GM23248 (cell line): ENCODE data around the gene TMEM244. TPM values are rescaled to one million over a fixed set of nuclear protein-coding genes. Genes with fewer than 3 reads are reported as not detected.
A peak's percentile ranks its signal among the peaks of the same experiment; 100 is the strongest.

ENCODE experiments used
- DNase-seq: peaks from one replicate; pipeline ENCODE4 v3.0.0-alpha.2; 2015
- H2AFZ ChIP-seq: fragments of 200-600 bp; sonication (generic); 2 replicates; pipeline ENCODE4 v1.6.1; 2016; ENCODE audit warnings: antibody characterized with exemption
- H3F3A ChIP-seq: fragments of 200-600 bp; sonication (generic); 2 replicates; pipeline ENCODE4 v1.6.1; 2016; ENCODE audit warnings: mild to moderate bottlenecking, antibody characterized with exemption, mixed run types; ENCODE audit not compliant: insufficient read depth
- H3K27ac ChIP-seq: fragments of 200-600 bp; sonication (generic); 2 replicates; pipeline ENCODE4 v1.5.1; 2016; ENCODE audit warnings: mild to moderate bottlenecking
- H3K27me3 ChIP-seq: fragments of 200-600 bp; sonication (generic); replicated peaks from 2 replicates; pipeline ENCODE4 v1.6.1; 2016; ENCODE audit warnings: mild to moderate bottlenecking; ENCODE audit not compliant: insufficient read depth
- H3K36me3 ChIP-seq: fragments of 200-600 bp; sonication (generic); 2 replicates; pipeline ENCODE4 v1.6.1; 2016; ENCODE audit warnings: low read depth, mild to moderate bottlenecking
- H3K4me1 ChIP-seq: fragments of 200-600 bp; sonication (generic); 2 replicates; pipeline ENCODE4 v1.6.1; 2016; ENCODE audit warnings: mild to moderate bottlenecking; ENCODE audit not compliant: insufficient read depth
- H3K4me2 ChIP-seq: fragments of 200-600 bp; sonication (generic); one replicate; pipeline ENCODE4 v1.6.1; 2016; ENCODE audit warnings: mild to moderate bottlenecking; ENCODE audit not compliant: unreplicated experiment
- H3K4me3 ChIP-seq: fragments of 200-600 bp; sonication (generic); 2 replicates; pipeline ENCODE4 v1.5.1; 2016; ENCODE audit warnings: mild to moderate bottlenecking
- H3K79me2 ChIP-seq: fragments of 200-600 bp; sonication (generic); 2 replicates; pipeline ENCODE4 v1.6.1; 2016; ENCODE audit warnings: mild to moderate bottlenecking; ENCODE audit not compliant: insufficient read depth
- H3K9ac ChIP-seq: fragments of 200-600 bp; sonication (generic); 2 replicates; pipeline ENCODE4 v1.6.1; 2016; ENCODE audit warnings: mild to moderate bottlenecking
- H3K9me2 ChIP-seq: fragments of 200-600 bp; sonication (generic); 2 replicates; pipeline ENCODE4 v1.6.1; 2016; ENCODE audit warnings: mixed run types, mild to moderate bottlenecking, moderate library complexity; ENCODE audit not compliant: insufficient read depth
- H3K9me3 ChIP-seq: fragments of 200-600 bp; sonication (generic); one replicate; pipeline ENCODE4 v1.6.1; 2017; ENCODE audit warnings: low read depth
- H4K20me1 ChIP-seq: fragments of 200-600 bp; sonication (generic); 2 replicates; pipeline ENCODE4 v1.6.0; 2016; ENCODE audit not compliant: insufficient read depth
- EZH2 ChIP-seq: fragments of 200-600 bp; sonication (generic); IDR thresholded peaks from 2 replicates; pipeline ENCODE4 v1.6.1; 2018; ENCODE audit warnings: antibody characterized with exemption, mild to moderate bottlenecking; ENCODE audit not compliant: insufficient read depth, poor library complexity, severe bottlenecking
- EZH2phosphoT487 ChIP-seq: fragments of 200-600 bp; sonication (generic); IDR thresholded peaks from 2 replicates; pipeline ENCODE4 v1.6.1; 2018; ENCODE audit warnings: antibody characterized with exemption, moderate library complexity, mild to moderate bottlenecking, low read depth; ENCODE audit not compliant: insufficient read depth
- WGBS, 2 experiments: methylation state at CpG; one replicate each; pipeline ENCODE4 v1.1.6; 2015 to 2017; ENCODE audit warnings: low lambda C conversion rate in 2 of 2, low coverage in 1 of 2; ENCODE audit errors: missing lambda C conversion rate in 2 of 2; 5-methylcytosine and 5-hydroxymethylcytosine counted together
- in situ Hi-C: fragments of 300-500 bp; cut with MboI; formaldehyde crosslinking; loops from 2 replicates; pipeline ENCODE4 v1.15.0; 2020
- polyA plus RNA-seq: library from polyadenylated mRNA; unstranded; fragments of >200 nt; fragmentation: Nextera tagmentation; extraction: Ambion mirVana; gene quantifications from 2 replicates; pipeline ENCODE4 v1.2.1, GENCODE V29; 2016
- total RNA-seq: library from RNA; depleted of rRNA; stranded (reverse); fragments of >200 nt; shearing (Covaris generic); gene quantifications from 2 replicates; pipeline ENCODE4 v1.2.3, GENCODE V29; 2014

TMEM244 gene
- total and polyA plus RNA-seq, 2 experiments from 2014 or later: not detected

GRCh38 chr6:129853996-129854711, 7.0 kb downstream of the TMEM244 start:
- DNase-seq: peak; percentile 75
- Histone ChIP-seq H3K9me2 (no peaks in the 10 kb centered on the region), H3K4me3 (no peak overlapping the region), H3F3A (peaks cover 25% of the 10 kb centered on the region), H3K4me1 (peaks cover 23% of the 10 kb centered on the region), H4K20me1 (no peaks in the 10 kb centered on the region), H3K36me3 (no peaks in the 10 kb centered on the region), H3K79me2 (no peaks in the 10 kb centered on the region), H3K9ac (no peak overlapping the region), H3K4me2 (peak overlapping the region; percentile 3), H2AFZ (no peak overlapping the region), H3K27ac (no peak overlapping the region), H3K9me3 (no peaks in the 10 kb centered on the region), H3K27me3 (no peaks in the 10 kb centered on the region)
- WGBS, 2 experiments: 67 to 69% methylated on average over 3 of the region's 3 CpGs
- TF ChIP-seq EZH2: no peak
- no peak for TF ChIP-seq EZH2phosphoT487
- in situ Hi-C loops: no loop called here

GRCh38 chr6:129852257-129852858, 8.8 kb downstream of the TMEM244 start:
- in situ Hi-C loops: no loop called here
- TF ChIP-seq EZH2phosphoT487 (no peak), EZH2 (no peak)
- Histone ChIP-seq H3K4me1 (peaks cover 21% of the 10 kb centered on the region), H3F3A (peaks cover 22% of the 10 kb centered on the region), H3K27me3 (no peaks in the 10 kb centered on the region), H3K9me2 (no peaks in the 10 kb centered on the region), H4K20me1 (no peaks in the 10 kb centered on the region), H3K9ac (no peak overlapping the region), H3K4me2 (no peak overlapping the region), H3K4me3 (no peak overlapping the region), H3K9me3 (no peaks in the 10 kb centered on the region), H3K36me3 (no peaks in the 10 kb centered on the region), H3K79me2 (no peaks in the 10 kb centered on the region), H3K27ac (no peak overlapping the region), H2AFZ (no peak overlapping the region)
- WGBS, 2 experiments: 97% methylated on average over 5 of the region's 5 CpGs
- DNase-seq: no peak

GRCh38 chr6:129849456-129849855, 11.7 kb downstream of the TMEM244 start:
- peak; percentile 78 for DNase-seq
- in situ Hi-C loops: no loop called here

GRCh38 chr6:129846761-129847160, 14.4 kb downstream of the TMEM244 start:
- TF ChIP-seq EZH2phosphoT487: no peak
- Histone ChIP-seq H3K9me2 (no peaks in the 10 kb centered on the region), H3K9me3 (no peaks in the 10 kb centered on the region), H4K20me1 (no peaks in the 10 kb centered on the region), H3K4me2 (no peak overlapping the region), H3K27ac (no peak overlapping the region), H3F3A (0 out of 2 replicates have a peak, but pooled peaks cover 8% of the 10 kb centered on the region), H3K79me2 (no peaks in the 10 kb centered on the region), H3K27me3 (no peaks in the 10 kb centered on the region), H2AFZ (no peak overlapping the region), H3K9ac (no peak overlapping the region), H3K4me1 (peaks cover 17% of the 10 kb centered on the region; the same call in 1 of the 2 replicates), H3K4me3 (no peak overlapping the region), H3K36me3 (no peaks in the 10 kb centered on the region)
- no peak for DNase-seq
- in situ Hi-C loops: no loop called here

More at GRCh38 chr6:129849456-129849855, 11.7 kb downstream of the TMEM244 start:
- no peak overlapping the region for H3K4me2 ChIP-seq
- no peak overlapping the region for H2AFZ ChIP-seq
- H3F3A ChIP-seq: peaks cover 19% of the 10 kb centered on the region
- H3K27me3 ChIP-seq: no peaks in the 10 kb centered on the region
- TF ChIP-seq EZH2phosphoT487: no peak
- no peak for TF ChIP-seq EZH2
- no peaks in the 10 kb centered on the region for H3K36me3 ChIP-seq
- H3K9ac ChIP-seq: no peak overlapping the region
- H3K4me1 ChIP-seq: peaks cover 22% of the 10 kb centered on the region
- H3K9me3 ChIP-seq: no peaks in the 10 kb centered on the region
- no peak overlapping the region for H3K4me3 ChIP-seq
- H3K9me2 ChIP-seq: no peaks in the 10 kb centered on the region
- H3K79me2 ChIP-seq: no peaks in the 10 kb centered on the region
- H4K20me1 ChIP-seq: no peaks in the 10 kb centered on the region
- 58 to 68% methylated on average over 3 of the region's 3 CpGs for WGBS, 2 experiments
- no peak overlapping the region for H3K27ac ChIP-seq
